GM12875 (cell line): Measurements from ENCODE around the gene UGT2B17.
"Not testable (repeated sequence)": the region's sequence is repeated elsewhere in the genome, so short reads cannot be mapped to it uniquely, and the experiment has no call there.

Source experiments
- H3K4me3 ChIP-seq: one replicate; pipeline ENCODE4 v1.5.1; 2011; ENCODE audit warnings: low read depth, low read length, control low read depth
- TF ChIP-seq, protein P1 (sequence below): IDR thresholded peaks from 2 replicates; pipeline ENCODE4 v1.5.1; 2011; ENCODE audit warnings: low read depth, mild to moderate bottlenecking, control low read depth, inconsistent platforms, low read length, moderate library complexity, borderline replicate concordance; ENCODE audit not compliant: insufficient read depth

The UGT2B17 gene

DNA sequence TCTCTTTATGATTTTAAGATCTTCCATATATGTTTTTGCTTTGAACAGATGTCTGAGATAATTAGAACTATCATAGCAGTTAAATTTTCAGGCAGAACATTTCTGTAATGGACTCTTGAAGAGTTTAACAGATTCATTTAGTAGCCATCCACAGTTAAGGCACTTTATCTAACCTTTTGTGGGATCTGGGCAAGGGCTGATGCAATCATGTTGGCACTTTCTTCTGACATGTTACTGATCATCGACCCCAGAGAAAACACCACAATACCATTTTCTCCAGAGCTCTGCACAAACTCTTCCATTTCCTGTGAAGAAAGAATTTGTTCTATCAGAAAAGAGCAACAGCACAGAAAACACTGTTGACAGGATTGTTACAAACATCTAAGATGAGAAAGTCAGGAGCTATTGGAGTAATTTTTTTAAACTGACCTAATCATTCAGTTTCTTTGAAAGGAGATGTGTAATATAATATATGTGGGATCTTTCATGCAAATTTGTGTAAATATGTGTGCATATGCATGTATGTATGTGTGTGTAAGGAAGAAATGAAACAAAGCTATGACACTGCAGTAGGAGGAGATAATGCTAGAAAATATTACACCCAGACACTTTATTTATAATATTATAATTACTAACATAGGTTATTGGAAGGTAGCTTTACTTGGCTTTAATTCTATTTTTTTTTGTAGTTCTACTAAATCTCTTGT lies 15.6 kb downstream of the UGT2B17 start:
- not testable (repeated sequence) for H3K4me3 ChIP-seq

DNA sequence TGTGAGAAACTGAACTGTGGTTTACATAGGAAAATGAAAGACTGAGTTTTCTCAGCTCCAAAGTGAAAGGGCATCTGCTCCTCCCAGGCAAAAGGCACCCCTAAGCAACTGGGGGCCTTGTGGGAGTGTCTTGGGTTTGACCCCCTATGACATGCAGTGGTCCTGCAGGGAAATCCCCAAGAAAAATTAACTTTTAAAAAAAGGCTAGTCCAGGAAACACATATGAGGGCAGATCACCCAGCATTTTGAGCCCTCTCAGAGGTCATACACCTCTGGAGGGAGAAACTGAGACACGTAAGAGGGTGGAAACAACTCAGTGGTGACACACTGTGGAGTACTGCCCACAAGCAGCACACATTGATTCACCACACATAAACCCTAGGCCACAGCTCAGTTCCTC lies 22.3 kb downstream of the UGT2B17 start:
- not testable (repeated sequence) for H3K4me3 ChIP-seq

DNA sequence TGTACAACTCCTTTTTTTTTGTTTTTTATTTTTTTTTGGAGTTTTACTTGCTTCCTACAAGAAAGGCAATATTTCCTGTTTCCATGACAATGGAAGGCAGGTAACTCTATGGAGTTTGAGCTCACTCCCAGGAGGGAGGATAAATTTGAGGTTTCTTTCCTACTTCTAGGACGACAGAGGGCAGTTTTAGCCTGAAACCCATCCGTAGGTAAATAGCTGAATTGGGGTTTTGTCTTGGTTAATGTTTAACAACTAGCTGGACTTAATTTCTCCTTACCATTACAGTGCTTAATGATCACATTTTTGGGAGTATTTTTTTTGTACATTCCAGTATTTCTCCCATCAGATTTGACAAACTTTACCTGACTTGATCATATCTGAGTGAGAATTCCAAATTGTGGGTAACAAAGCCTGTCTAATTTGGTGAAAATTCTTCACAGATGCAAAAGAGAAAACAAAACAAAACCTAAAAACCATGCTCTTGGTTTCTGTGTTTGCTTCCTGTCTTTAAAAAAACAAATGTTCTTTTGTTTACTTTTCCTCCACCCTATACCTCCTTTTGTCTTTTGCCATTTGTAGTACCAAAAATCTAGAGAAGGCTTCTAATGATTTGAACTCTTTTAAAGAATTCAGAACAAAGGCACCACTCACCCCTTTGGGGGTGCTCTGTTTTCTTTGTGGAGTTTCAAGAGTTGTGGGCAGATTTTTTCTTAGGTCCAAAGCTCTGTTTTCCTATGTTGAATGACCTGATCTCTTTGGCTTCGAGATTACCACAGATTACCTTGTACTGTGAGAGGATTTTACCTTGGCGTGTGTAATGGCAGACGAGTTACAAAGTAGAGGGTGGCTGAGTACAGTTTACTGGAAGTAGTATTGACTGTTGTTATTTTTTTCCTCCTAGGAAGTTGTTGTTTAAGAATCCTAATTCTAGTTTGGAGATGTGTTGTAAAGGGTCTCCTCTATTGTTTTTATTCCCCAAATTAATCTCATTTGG lies 23.0 kb downstream of the UGT2B17 start:
- H3K4me3 ChIP-seq, result not testable (repeated sequence)

DNA sequence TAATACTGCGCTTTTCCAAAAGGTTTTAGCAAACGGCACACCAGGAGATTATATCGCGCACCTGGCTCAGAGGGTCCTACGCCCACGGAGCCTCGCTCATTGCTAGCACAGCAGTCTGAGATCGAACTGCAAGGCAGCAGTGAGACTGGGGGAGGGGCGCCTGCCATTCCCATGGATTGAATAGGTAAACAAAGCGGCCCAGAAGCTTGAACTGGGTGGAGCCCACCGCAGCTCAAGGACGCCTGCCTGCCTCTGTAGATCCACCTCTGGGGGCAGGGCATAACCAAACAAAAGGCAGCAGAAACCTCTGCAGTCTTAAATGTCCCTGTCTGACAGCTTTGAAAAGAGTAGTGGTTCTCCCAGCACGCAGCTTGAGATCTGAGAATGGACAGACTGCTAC lies 33.4 kb downstream of the UGT2B17 start:
- H3K4me3 ChIP-seq, result not testable (repeated sequence)

DNA sequence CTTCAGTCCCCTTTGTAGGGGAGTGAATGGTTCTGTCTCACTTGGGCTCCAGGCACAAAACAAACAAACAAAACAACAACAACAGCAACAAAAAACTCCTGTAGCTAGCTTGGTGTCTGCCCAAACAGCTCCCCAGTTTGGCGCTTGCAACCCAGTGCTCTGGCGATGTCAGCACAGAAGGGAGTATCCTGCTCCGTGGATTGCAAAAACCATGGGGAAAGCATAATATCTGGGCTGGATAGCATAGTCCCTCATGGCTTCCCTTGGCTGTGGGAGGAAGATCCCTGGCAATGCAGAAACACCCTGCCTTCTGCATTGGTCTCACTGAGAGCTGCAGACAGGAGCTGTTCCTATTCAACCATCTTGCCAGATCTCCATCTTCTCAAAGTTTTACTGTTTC lies 39.7 kb downstream of the UGT2B17 start:
- TF ChIP-seq, protein P1, sequence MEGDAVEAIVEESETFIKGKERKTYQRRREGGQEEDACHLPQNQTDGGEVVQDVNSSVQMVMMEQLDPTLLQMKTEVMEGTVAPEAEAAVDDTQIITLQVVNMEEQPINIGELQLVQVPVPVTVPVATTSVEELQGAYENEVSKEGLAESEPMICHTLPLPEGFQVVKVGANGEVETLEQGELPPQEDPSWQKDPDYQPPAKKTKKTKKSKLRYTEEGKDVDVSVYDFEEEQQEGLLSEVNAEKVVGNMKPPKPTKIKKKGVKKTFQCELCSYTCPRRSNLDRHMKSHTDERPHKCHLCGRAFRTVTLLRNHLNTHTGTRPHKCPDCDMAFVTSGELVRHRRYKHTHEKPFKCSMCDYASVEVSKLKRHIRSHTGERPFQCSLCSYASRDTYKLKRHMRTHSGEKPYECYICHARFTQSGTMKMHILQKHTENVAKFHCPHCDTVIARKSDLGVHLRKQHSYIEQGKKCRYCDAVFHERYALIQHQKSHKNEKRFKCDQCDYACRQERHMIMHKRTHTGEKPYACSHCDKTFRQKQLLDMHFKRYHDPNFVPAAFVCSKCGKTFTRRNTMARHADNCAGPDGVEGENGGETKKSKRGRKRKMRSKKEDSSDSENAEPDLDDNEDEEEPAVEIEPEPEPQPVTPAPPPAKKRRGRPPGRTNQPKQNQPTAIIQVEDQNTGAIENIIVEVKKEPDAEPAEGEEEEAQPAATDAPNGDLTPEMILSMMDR, result no peak
- no peak overlapping the region for H3K4me3 ChIP-seq

DNA sequence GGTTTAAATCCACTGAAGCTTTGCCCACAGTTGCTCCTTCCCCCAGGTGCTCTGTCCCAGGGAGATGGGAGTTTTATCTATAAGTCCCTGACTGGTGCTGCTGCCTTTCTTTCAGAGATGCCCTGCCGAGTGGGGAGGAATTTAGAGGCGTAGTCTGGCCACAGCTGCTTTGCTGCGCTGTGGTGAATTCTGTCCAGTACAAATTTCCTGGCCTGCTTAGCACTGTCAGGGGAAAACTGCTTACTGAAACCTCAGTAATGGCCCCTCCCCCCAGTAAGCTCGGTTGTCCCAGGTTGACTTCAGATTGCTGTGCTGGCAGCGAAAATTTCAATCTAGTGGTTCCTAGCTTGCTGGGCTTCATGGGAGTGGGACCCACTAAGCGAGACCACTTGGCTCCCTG lies 40.1 kb downstream of the UGT2B17 start:
- H3K4me3 ChIP-seq, result no peak overlapping the region
- TF ChIP-seq, protein P1, result no peak

DNA sequence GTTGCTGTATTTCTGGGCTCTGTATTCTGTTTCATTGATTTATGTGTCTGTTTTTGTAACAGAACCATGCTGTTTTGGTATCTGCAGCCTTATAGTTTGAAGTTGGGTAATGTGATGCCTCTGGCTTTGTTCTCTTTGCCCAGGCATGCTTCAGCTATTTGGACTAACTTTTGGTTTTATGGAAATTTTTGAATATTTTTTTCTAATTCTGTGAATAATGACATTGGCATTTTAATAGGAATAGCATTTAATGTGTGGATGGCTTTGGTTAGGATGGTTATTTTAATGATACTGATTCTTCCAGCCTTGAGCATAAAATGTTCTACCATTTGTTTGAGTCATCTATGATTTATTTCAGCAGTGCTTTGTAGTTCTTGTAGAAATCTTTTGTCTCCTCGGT lies 53.9 kb downstream of the UGT2B17 start:
- H3K4me3 ChIP-seq, result not testable (repeated sequence)

DNA sequence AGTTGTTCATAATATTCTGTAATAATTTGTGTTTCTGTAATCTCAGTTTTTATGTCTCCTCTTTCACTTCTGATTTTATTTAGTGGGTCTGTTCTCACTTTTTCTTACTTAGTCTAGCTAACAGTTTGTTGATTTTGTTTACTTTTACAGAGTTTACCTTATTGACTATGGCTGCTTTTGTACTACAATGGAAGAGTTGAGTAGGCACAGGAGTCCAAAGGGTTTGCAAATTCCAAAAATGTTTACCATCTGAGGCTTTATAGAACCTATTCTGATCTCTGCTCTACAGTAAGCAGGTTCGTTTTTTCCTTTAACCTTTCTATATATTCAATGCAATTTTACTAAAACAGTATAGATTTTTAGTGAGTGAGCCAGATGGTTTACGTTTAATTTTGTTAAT lies 55.1 kb downstream of the UGT2B17 start:
- TF ChIP-seq, protein P1, result no peak

DNA sequence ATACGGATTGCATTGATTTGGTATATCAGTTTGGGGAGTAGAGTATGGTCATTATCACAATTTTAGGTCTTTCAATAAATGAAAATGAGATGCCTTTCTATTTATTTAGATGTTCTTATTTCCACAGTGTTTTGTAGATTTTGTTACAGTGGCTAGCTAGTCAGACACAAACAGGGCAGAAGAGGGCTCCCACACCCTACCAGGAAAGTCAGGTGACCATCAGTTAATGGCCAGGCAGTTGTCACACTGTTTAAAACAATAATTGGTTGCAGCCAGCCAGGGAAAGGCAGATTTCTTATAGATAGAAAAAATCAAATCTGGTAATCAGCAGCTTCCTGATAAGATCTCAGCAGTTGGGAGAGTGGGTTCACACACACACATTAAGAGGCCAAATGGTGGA lies 57.2 kb downstream of the UGT2B17 start:
- TF ChIP-seq, protein P1, result no peak
- no peak overlapping the region for H3K4me3 ChIP-seq

More for the DNA sequence above, 55.1 kb downstream of the UGT2B17 start:
- H3K4me3 ChIP-seq, result no peak overlapping the region

DNA sequence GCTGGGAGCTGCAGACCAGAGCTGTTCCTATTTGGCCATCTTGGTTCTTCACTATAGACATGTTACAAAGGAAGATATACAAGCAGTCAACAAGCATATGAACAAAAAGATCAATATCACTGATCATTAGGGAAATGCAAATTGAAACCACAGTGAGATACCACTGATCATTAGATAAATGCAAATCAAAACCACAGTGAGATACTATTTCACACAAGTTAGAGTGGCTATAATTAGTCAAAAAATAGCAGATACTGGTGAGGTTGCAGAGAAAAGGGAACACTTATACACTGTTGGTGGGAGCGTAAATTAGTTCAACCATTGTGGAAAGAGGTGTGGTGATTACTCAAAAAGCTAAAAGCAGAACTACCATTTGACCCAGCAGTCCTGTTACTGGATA lies 70.7 kb downstream of the UGT2B17 start:
- not testable (repeated sequence) for H3K4me3 ChIP-seq

DNA sequence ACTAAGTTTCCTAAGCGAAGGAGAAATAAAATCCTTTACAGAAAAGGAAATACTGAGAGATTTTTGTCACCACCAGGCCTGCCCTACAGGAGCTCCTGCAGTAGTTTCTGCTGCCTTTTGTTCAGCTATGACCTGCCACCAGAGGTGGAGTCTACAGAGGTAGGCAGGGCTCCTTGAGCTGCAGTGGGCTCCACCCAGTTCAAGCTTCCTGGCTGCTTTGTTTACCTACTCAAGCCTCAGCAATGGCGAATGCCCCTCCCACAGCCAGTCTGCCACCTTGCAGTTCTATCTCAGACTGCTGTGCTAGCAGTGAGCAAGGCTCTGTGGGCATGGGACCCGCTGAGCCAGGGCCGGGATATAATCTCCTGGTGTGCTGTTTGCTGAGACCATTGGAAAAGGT lies 71.3 kb downstream of the UGT2B17 start:
- H3K4me3 ChIP-seq, result not testable (repeated sequence)

DNA sequence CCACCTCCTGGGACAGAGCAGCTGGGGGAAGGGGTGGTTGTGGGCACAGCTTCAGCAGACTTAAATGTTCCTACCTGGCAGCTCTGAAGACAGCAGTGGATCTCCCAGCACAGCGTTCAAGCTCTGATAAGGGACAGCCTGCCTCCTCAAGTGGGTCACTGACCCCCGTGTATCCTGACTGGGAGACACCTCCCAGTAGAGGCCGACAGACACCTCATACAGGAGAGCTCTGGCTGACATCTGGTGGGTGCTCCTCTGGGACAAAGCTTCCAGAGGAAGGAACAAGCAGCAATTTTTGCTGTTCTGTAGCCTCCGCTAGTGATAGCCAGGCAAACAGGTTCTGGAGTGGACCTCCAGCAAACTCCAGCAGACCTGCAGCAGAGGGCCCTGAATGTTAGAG lies 72.7 kb downstream of the UGT2B17 start:
- H3K4me3 ChIP-seq, result not testable (repeated sequence)
